Measurements from ENCODE around the gene CDKAL1. TPM values are rescaled to one million over a fixed set of nuclear protein-coding genes. Genes with fewer than 3 reads are reported as not detected.

Gene CDKAL1
- total and polyA plus RNA-seq, 2 of the 8 experiments (the other 6 are each of a cell fraction or from before 2014, with no cell fraction given): 8.4 to 24.6 TPM

DNA sequence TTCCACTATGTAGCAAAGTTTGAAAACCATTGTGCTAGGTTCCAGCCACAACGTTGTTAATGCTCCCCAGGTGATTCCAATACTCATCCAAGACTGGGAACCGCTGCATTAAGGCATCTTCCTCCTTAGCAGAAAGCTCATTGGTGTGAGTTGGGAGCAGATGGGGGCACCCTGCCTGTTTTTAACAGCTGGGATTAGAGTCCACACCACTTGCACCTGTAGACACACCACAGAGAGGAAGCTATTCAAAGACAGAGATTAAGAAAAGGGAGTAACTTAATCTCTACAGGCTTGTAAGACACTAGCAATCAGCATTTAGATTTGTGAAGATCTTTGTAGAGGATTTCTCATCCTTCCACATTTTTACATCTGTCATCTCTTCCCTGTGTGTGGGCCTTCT lies 725.4 kb downstream of the CDKAL1 start:
- CTCF ChIA-PET (ENCODE audit: partially characterized antibody): no interaction called here
- WGBS, 2 experiments (ENCODE audit: extremely low coverage in 1 of 2, insufficient coverage in 1 of 2, insufficient read length in 1 of 2, insufficient replicate concordance in 2 of 2, low coverage in 1 of 2, low lambda C conversion rate in 2 of 2, missing lambda C conversion rate in 1 of 2): 79% methylated on average over 2 of the region's 2 CpGs; no CpG with 5 or more reads in 1 of the 2 experiments
- H3K9me3 ChIP-seq (ENCODE audit: insufficient read depth in 2 of 2, low read depth in 1 of 2, low read length in 1 of 2): no peaks in the 10 kb centered on the region
- no peak for TF ChIP-seq RFX5 (IDR thresholded peaks at IDR 0.05; ENCODE audit: borderline replicate concordance, low read depth, low read length)
- no peak for TF ChIP-seq SIN3A (conservative IDR thresholded peaks at IDR 0.05 in 1 of 2, IDR thresholded peaks at IDR 0.05 in 1 of 2; ENCODE audit: low read depth in 1 of 2, low read length in 2 of 2)
- no peak for TF ChIP-seq BACH1 (IDR thresholded peaks at IDR 0.05; ENCODE audit: low read length)
- no peaks in the 10 kb centered on the region for H3K79me2 ChIP-seq (ENCODE audit: control insufficient read depth in 1 of 2, insufficient read depth in 2 of 2, low read length in 2 of 2)
- no peak overlapping the region for H4K8ac ChIP-seq (ENCODE audit: extremely low read depth, insufficient read depth, low read length)
- H3K36me3 ChIP-seq (ENCODE audit: control insufficient read depth in 2 of 4, insufficient read depth in 4 of 4, low read length in 3 of 4): no peaks in the 10 kb centered on the region
- POLR2A ChIA-PET (ENCODE audit: partially characterized antibody): no interaction called here
- no peak overlapping the region for H2BK120ac ChIP-seq (replicated peaks; ENCODE audit: low read depth, low read length)
- no peak overlapping the region for H4K5ac ChIP-seq (ENCODE audit: insufficient read length, low read depth, low read length)
- no peak overlapping the region for H4K91ac ChIP-seq (replicated peaks; ENCODE audit: insufficient read length, low read length)
- no peak overlapping the region for H3K9ac ChIP-seq (replicated peaks in 1 of 4; ENCODE audit: extremely low read depth in 1 of 4, low read depth in 3 of 4, low read length in 3 of 4)
- no peak overlapping the region for H2BK5ac ChIP-seq (ENCODE audit: low read depth, low read length)
- no peak overlapping the region for H2AK5ac ChIP-seq (ENCODE audit: low read depth, low read length)
- H3K4ac ChIP-seq (replicated peaks; ENCODE audit: insufficient read length, low read depth, low read length): no peak overlapping the region
- no peak overlapping the region for H3K4me2 ChIP-seq (ENCODE audit: insufficient read depth in 1 of 2, low read depth in 2 of 2, low read length in 2 of 2)
- no peak overlapping the region for H3K14ac ChIP-seq (ENCODE audit: insufficient read length)
- H3K23ac ChIP-seq (ENCODE audit: insufficient read length): no peak overlapping the region
- no peak for FAIRE-seq
- H3K79me1 ChIP-seq (ENCODE audit: low read depth, low read length): no peaks in the 10 kb centered on the region
- DNase-seq (ENCODE audit: low read depth in 1 of 2, low spot score in 2 of 2): no peak
- no peak overlapping the region for H3K27ac ChIP-seq (ENCODE audit: low read depth, low read length)
- H3K27me3 ChIP-seq (replicated peaks in 1 of 4; ENCODE audit: control insufficient read depth in 3 of 4, extremely low read depth in 1 of 4, insufficient read depth in 3 of 4, low read length in 3 of 4): no peaks in the 10 kb centered on the region
- no peak overlapping the region for H2BK15ac ChIP-seq (ENCODE audit: low read length)
- no peak overlapping the region for H3K56ac ChIP-seq (replicated peaks; ENCODE audit: insufficient read length, low read depth, low read length)
- no peaks in the 10 kb centered on the region for H3K23me2 ChIP-seq (ENCODE audit: low read depth, low read length)
- H2AFZ ChIP-seq (ENCODE audit: low read length): no peak overlapping the region
- H4K20me1 ChIP-seq (replicated peaks in 1 of 2; ENCODE audit: control insufficient read depth in 1 of 2, insufficient read depth in 2 of 2, low read length in 2 of 2): no peaks in the 10 kb centered on the region
- H2BK20ac ChIP-seq (ENCODE audit: low read length): no peak overlapping the region
- no peak overlapping the region for H3K18ac ChIP-seq (ENCODE audit: extremely low read depth, low read length)
- no peak overlapping the region for H3K4me3 ChIP-seq (ENCODE audit: extremely low read depth in 1 of 4, insufficient read depth in 2 of 4, low read depth in 3 of 4, low read length in 4 of 4)
- H2BK12ac ChIP-seq (ENCODE audit: low read depth, low read length): no peak overlapping the region
- no peaks in the 10 kb centered on the region for H3K4me1 ChIP-seq (replicated peaks in 1 of 4; ENCODE audit: control insufficient read depth in 3 of 4, insufficient read depth in 4 of 4, low read length in 3 of 4)

Measured in H1 (cell line).